ENCODE data around the gene TAF1D.

TAF1D gene

GRCh38 chr11:93727985-93728791 is 13.1 kb downstream of the TAF1D start:
- H3K4me3 ChIP-seq (ENCODE audit: low read depth, low read length): no peak overlapping the region

- H3K4me3 ChIP-seq (ENCODE audit: low read depth, low read length): no peak overlapping the region
Observed at GRCh38 chr11:93724089-93724488, 17.2 kb downstream of the TAF1D start.

GRCh38 chr11:93720522-93720921 is 20.8 kb downstream of the TAF1D start:
- no peak overlapping the region for H3K4me3 ChIP-seq (ENCODE audit: low read depth, low read length)

GRCh38 chr11:93719310-93719709 is 22.0 kb downstream of the TAF1D start:
- no peak overlapping the region for H3K4me3 ChIP-seq (ENCODE audit: low read depth, low read length)

- H3K4me3 ChIP-seq (ENCODE audit: low read depth, low read length): no peak overlapping the region
Observed at GRCh38 chr11:93718057-93718563, 23.2 kb downstream of the TAF1D start.

GRCh38 chr11:93717501-93717900 is 23.8 kb downstream of the TAF1D start:
- H3K4me3 ChIP-seq (ENCODE audit: low read depth, low read length): no peak overlapping the region

GRCh38 chr11:93715797-93716396 is 25.4 kb downstream of the TAF1D start:
- no peak overlapping the region for H3K4me3 ChIP-seq (ENCODE audit: low read depth, low read length)

- H3K4me3 ChIP-seq (ENCODE audit: low read depth, low read length): no peak overlapping the region
Observed at GRCh38 chr11:93712678-93713077, 28.6 kb downstream of the TAF1D start.

GRCh38 chr11:93710239-93710638 is 31.1 kb downstream of the TAF1D start:
- no peak overlapping the region for H3K4me3 ChIP-seq (ENCODE audit: low read depth, low read length)

- H3K4me3 ChIP-seq (ENCODE audit: low read depth, low read length): no peak overlapping the region
Observed at GRCh38 chr11:93704237-93704636, 37.1 kb downstream of the TAF1D start.

GRCh38 chr11:93700830-93701229 is 40.5 kb downstream of the TAF1D start:
- H3K4me3 ChIP-seq (ENCODE audit: low read depth, low read length): no peak overlapping the region

- H3K4me3 ChIP-seq (ENCODE audit: low read depth, low read length): no peak overlapping the region
Observed at GRCh38 chr11:93697611-93698010, 43.7 kb downstream of the TAF1D start.

- H3K4me3 ChIP-seq (ENCODE audit: low read depth, low read length): no peak overlapping the region
Observed at GRCh38 chr11:93694557-93694956, 46.7 kb downstream of the TAF1D start.

GRCh38 chr11:93694109-93694508 is 47.2 kb downstream of the TAF1D start:
- H3K4me3 ChIP-seq (ENCODE audit: low read depth, low read length): no peak overlapping the region

GRCh38 chr11:93689240-93689639 is 52.1 kb downstream of the TAF1D start:
- no peak overlapping the region for H3K4me3 ChIP-seq (ENCODE audit: low read depth, low read length)

- H3K4me3 ChIP-seq (ENCODE audit: low read depth, low read length): no peak overlapping the region
Observed at GRCh38 chr11:93686812-93687211, 54.5 kb downstream of the TAF1D start.

- H3K4me3 ChIP-seq (ENCODE audit: low read depth, low read length): no peak overlapping the region
Observed at GRCh38 chr11:93686226-93686625, 55.1 kb downstream of the TAF1D start.

Data from iPS-11a (cell line).